BE2C (cell line): ENCODE results near the gene MISP.

Experiments used
- DNase-seq: peaks from one replicate; pipeline ENCODE4 v3.0.0-alpha.2; 2020
- H3K27me3 ChIP-seq: fragments of 250-450 bp; sonication (Bioruptor Pico); 2 replicates; pipeline ENCODE4 v1.5.1; 2020; ENCODE audit warnings: mild to moderate bottlenecking
- H3K36me3 ChIP-seq: fragments of 250-450 bp; sonication (Bioruptor Pico); 2 replicates; pipeline ENCODE4 v1.5.1; 2020; ENCODE audit warnings: mild to moderate bottlenecking
- H3K4me1 ChIP-seq: fragments of 250-450 bp; sonication (Bioruptor Pico); 2 replicates; pipeline ENCODE4 v1.5.1; 2020
- H3K4me3 ChIP-seq: 2 replicates; pipeline ENCODE4 v1.5.1; 2011; ENCODE audit warnings: low read depth, low read length
- H3K9me3 ChIP-seq: fragments of 250-450 bp; sonication (Bioruptor Pico); 2 replicates; pipeline ENCODE4 v1.5.1; 2020
- CTCF ChIP-seq: IDR thresholded peaks from 2 replicates; pipeline ENCODE4 v1.5.1; 2012; ENCODE audit warnings: mild to moderate bottlenecking, low read depth, low read length

The MISP gene

DNA sequence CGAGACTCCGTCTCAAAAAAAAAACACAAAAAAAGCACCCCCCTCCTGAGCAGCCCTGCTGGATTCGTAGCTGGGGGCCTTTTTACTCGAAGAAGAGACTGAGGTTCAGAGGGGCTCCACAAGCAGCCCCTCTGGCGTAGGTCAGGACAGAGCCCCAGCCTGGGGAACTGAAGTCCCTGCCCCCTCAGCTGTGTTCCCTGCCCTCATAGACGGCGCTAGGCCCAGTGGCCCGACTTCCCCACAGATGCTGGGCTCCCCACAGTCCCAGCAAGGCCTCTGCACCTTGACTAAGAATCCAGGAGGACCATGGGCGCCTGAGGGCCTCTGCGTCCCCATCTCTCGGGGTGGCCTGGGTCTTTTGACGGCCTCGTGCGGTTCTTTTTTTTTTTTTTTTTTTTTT lies 1.1 kb upstream of the MISP start:
- Histone ChIP-seq H3K9me3 (no peaks in the 10 kb centered on the region; the same call in 1 of the 2 replicates), H3K36me3 (no peaks in the 10 kb centered on the region), H3K4me3 (no peak overlapping the region), H3K4me1 (no peaks in the 10 kb centered on the region), H3K27me3 (peaks cover 2% of the 10 kb centered on the region; the same call in 1 of the 2 replicates)
- TF ChIP-seq CTCF, result no peak
- DNase-seq, result no peak

DNA sequence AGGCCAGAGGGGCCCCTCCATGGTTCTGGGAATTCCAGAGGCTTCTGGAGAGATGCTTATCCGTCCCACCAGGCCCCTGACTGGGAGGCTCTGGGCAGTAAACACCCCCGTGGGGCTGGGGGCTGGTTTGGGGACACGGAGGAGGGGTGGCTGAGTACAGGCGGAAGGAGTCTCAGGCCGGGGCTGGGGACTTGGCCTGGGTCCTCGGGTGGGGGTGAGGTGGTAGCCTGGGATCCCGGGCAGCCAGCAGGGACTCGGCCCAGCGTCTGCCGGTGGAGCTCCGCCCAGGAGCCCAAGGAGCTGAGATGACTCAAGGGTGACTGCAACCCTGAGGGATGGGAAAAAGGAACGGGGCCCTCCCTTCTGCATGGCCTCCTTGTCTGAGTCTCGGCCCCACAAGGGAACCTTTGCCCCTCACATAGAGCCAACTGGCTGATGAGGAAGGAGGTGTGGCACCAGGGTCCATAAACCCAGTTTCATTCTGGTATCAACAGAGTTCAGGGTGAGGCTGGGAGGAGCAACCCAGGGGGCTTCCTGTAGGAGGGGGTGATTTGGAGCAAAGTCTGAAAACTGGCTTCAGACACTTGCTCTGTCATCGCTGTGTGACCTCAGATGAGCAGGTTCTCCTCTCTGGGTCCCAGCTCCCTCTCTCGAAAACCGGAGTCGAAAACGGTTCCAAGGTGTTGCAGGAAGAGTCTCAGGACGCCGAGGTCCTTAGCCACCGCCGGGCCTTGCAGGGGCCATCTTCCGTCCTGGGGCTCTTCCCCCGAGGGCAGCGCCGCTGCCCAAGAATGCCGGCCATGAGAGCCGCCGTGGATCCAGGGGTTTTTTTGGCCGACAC lies 809 bp downstream of the MISP start:
- no peak overlapping the region for H3K4me3 ChIP-seq
- TF ChIP-seq CTCF, result no peak
- no peaks in the 10 kb centered on the region for H3K4me1 ChIP-seq
- H3K9me3 ChIP-seq, result peaks cover 8% of the 10 kb centered on the region
- no peaks in the 10 kb centered on the region for H3K36me3 ChIP-seq
- peaks cover 2% of the 10 kb centered on the region; the same call in 1 of the 2 replicates for H3K27me3 ChIP-seq
- no peak for DNase-seq

GRCh38 chr19:752652-753517 lies 2.0 kb downstream of the MISP start:
- Histone ChIP-seq H3K9me3 (peaks cover 17% of the 10 kb centered on the region), H3K4me3 (no peak overlapping the region), H3K4me1 (no peaks in the 10 kb centered on the region), H3K36me3 (no peaks in the 10 kb centered on the region), H3K27me3 (peaks cover 2% of the 10 kb centered on the region; the same call in 1 of the 2 replicates)
- no peak for TF ChIP-seq CTCF
- no peak for DNase-seq

DNA sequence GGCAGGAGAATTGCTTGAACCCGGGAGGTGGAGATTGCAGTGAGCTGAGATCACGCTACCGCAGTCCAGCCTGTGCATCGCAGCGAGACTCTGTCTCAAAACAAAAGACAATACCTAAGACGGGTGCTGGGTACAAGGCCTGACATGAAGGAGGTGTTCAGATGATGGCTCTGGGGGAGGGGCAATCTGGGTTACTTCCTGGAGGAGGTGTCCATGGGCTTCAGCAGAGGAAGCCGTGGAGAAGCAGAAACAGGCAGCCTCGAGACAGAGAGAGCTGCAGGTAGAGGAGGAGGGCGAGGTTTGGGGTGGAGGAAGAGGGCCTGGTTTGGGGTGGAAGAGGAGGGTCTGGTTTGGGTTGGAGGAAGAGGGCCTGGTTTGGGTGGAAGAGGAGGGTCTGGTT lies 3.6 kb downstream of the MISP start:
- no peak overlapping the region for H3K4me3 ChIP-seq
- H3K9me3 ChIP-seq, result peaks cover 17% of the 10 kb centered on the region
- no peak for DNase-seq
- no peaks in the 10 kb centered on the region for H3K4me1 ChIP-seq
- no peak for TF ChIP-seq CTCF
- H3K27me3 ChIP-seq, result peaks cover 2% of the 10 kb centered on the region; the same call in 1 of the 2 replicates
- H3K36me3 ChIP-seq, result no peaks in the 10 kb centered on the region

- H3K4me1 ChIP-seq, result no peaks in the 10 kb centered on the region
- no peaks in the 10 kb centered on the region for H3K36me3 ChIP-seq
- peaks cover 2% of the 10 kb centered on the region; the same call in 1 of the 2 replicates for H3K27me3 ChIP-seq
- no peak for TF ChIP-seq CTCF
- no peak for DNase-seq
- no peak overlapping the region for H3K4me3 ChIP-seq
- H3K9me3 ChIP-seq, result peaks cover 17% of the 10 kb centered on the region
Measured at GRCh38 chr19:755063-755462, 4.2 kb downstream of the MISP start.
